Measurements from ENCODE around the gene BCAR1. TPM values are rescaled to one million over a fixed set of nuclear protein-coding genes. Genes with fewer than 3 reads are reported as not detected.
"Not testable (repeated sequence)": the region's sequence is repeated elsewhere in the genome, so short reads cannot be mapped to it uniquely, and the experiment has no call there.

BCAR1 gene
- total RNA-seq, 1 donor from 2014 or later = 39.5 TPM

DNA sequence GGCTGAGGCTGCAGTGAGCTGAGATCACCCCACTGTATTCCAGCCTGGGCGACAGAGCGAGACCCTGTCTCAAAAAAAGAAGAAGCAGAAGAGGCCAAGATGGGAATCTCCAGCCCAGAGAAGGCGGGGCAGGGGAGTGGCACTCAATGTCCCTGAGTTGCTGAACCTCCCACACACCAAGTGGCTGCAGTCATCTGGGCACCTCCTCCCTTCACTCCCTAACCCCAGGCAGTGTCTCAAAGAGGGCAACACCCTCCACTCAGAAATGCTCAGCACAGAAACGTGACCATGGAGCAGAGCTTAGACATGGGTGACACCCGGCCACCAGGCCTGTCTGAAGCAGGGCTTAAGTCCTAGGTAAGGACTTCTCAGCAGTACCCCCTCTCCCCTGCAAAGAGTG, 36.3 kb upstream of the BCAR1 start:
- Histone ChIP-seq H3K36me3 (peaks cover 0 to 3% of the 10 kb centered on the region in 2 donors), H3K9me3 (no peaks in the 10 kb centered on the region), H3K4me1 (peaks cover 17% of the 10 kb centered on the region), H3K27me3 (no peaks in the 10 kb centered on the region), H3K4me3 (no peak overlapping the region), H3K27ac (no peak overlapping the region)
- no peak for DNase-seq (ENCODE audit: extremely low spot score in 2 of 2)
- intact Hi-C loops (cut with DNase I) = no loop called here
- TF ChIP-seq POLR2A (IDR thresholded peaks at IDR 0.05) = no peak
- no peak for TF ChIP-seq POLR2AphosphoS5 (IDR thresholded peaks at IDR 0.05; ENCODE audit: insufficient read depth in 1 of 2, low read depth in 1 of 2)
- TF ChIP-seq, protein P1, sequence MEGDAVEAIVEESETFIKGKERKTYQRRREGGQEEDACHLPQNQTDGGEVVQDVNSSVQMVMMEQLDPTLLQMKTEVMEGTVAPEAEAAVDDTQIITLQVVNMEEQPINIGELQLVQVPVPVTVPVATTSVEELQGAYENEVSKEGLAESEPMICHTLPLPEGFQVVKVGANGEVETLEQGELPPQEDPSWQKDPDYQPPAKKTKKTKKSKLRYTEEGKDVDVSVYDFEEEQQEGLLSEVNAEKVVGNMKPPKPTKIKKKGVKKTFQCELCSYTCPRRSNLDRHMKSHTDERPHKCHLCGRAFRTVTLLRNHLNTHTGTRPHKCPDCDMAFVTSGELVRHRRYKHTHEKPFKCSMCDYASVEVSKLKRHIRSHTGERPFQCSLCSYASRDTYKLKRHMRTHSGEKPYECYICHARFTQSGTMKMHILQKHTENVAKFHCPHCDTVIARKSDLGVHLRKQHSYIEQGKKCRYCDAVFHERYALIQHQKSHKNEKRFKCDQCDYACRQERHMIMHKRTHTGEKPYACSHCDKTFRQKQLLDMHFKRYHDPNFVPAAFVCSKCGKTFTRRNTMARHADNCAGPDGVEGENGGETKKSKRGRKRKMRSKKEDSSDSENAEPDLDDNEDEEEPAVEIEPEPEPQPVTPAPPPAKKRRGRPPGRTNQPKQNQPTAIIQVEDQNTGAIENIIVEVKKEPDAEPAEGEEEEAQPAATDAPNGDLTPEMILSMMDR (IDR thresholded peaks at IDR 0.05) = no peak

DNA sequence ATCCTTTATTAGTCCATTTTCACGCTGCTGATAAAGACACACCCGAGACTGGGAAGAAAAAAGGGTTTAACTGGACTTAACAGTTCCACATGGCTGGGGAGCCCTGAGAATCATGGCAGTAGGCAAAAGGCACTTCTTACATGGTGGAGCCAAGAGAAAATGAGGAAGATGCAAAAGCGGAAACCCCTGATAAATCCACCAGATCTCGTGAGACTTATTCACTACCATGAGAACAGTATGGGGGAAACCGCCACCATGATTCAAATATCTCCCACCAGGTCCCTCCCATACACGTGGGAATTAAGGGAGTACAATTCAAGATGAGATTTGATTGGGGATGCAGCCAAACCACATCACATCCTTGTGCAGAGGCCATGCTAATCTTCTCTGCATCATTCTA, 35.0 kb upstream of the BCAR1 start:
- Histone ChIP-seq H3K9me3 (no peaks in the 10 kb centered on the region), H3K27me3 (no peaks in the 10 kb centered on the region), H3K4me3 (no peak overlapping the region), H3K36me3 (no peaks in the 10 kb centered on the region), H3K4me1 (peaks cover 24% of the 10 kb centered on the region), H3K27ac (no peak overlapping the region)
- DNase-seq (ENCODE audit: extremely low spot score in 2 of 2) = no peak
- no peak for TF ChIP-seq POLR2A (IDR thresholded peaks at IDR 0.05)
- no peak for TF ChIP-seq POLR2AphosphoS5 (IDR thresholded peaks at IDR 0.05; ENCODE audit: insufficient read depth in 1 of 2, low read depth in 1 of 2)
- TF ChIP-seq, protein P1 (IDR thresholded peaks at IDR 0.05) = no peak
- intact Hi-C loops (cut with DNase I) = no loop called here

DNA sequence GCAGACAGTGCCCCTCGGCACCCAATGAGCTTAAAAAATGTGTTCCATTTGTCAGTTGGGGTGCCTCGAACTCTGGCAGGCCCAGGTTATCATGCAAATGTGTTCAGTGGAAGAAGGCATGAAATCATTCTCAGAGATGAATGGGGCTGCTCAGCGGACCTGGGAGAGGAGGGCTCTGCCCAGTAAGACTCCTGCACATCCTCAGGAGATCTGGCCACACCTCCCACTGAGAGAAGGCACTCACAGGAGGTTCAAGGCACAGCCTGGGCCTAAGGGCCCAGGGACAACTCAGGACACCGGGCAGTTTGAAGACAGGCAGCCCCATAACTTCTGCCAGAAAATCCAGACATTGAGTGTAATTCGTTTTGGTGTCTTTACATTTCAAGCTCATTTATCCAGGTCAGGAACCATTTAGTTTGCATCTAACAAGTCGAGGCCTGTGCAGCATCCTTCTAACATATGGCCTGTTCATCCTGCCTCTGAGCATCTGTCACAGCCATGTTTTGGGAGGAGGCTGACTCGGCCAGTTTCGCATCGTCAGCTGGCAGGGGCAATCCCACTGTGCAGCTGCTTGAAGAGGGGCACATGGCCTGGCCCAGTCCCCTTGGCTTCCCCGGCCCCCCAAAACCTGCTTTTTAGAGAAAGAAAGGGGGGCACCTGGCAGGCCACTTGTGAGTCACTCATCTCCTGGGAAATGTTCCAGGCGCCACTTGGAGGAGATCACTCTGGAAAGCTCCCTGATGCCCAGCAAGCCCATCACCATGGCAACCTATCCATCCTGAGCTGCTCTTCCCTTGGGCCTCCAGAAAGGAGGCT, 31.2 kb upstream of the BCAR1 start:
- Histone ChIP-seq H3K27me3 (no peaks in the 10 kb centered on the region), H3K4me3 (no peak overlapping the region), H3K9me3 (no peaks in the 10 kb centered on the region), H3K36me3 (no peaks in the 10 kb centered on the region), H3K4me1 (peaks cover 13% of the 10 kb centered on the region), H3K27ac (no peak overlapping the region)
- TF ChIP-seq, protein P1 (IDR thresholded peaks at IDR 0.05) = no peak
- no peak for TF ChIP-seq POLR2A (IDR thresholded peaks at IDR 0.05)
- TF ChIP-seq POLR2AphosphoS5 (IDR thresholded peaks at IDR 0.05; ENCODE audit: insufficient read depth in 1 of 2, low read depth in 1 of 2) = no peak
- intact Hi-C loops (cut with DNase I) = no loop called here
- no peak for DNase-seq (ENCODE audit: extremely low spot score in 2 of 2)

DNA sequence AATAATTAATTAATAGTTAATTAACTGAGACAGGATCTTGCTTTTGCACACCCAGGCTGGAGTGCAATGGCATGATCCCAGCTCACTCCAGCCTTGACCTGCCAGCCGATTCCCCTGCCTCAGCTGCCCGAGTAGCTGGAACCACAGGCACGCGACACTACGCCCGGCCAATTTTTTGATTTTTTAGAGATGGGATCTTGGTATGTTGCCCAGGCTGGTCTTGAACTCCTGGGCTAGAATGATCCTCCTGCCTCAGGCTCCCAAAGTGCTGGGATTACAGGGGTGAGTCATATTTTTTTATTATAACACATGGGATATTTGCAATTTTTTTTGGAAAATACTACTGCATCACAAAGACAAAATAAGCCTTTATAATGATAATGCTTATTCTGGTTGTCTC, 30.4 kb upstream of the BCAR1 start:
- H3K27ac ChIP-seq = no peak overlapping the region
- intact Hi-C loops (cut with DNase I) = no loop called here
- no peaks in the 10 kb centered on the region for H3K9me3 ChIP-seq
- H3K36me3 ChIP-seq = no peaks in the 10 kb centered on the region
- TF ChIP-seq POLR2AphosphoS5 (IDR thresholded peaks at IDR 0.05; ENCODE audit: insufficient read depth in 1 of 2, low read depth in 1 of 2) (no peak), POLR2A (IDR thresholded peaks at IDR 0.05) (no peak)
- TF ChIP-seq, protein P1 (IDR thresholded peaks at IDR 0.05) = no peak
- H3K4me1 ChIP-seq = peaks cover 6% of the 10 kb centered on the region
- H3K27me3 ChIP-seq = no peaks in the 10 kb centered on the region
- DNase-seq (ENCODE audit: extremely low spot score in 2 of 2) = no peak
- no peak overlapping the region for H3K4me3 ChIP-seq

DNA sequence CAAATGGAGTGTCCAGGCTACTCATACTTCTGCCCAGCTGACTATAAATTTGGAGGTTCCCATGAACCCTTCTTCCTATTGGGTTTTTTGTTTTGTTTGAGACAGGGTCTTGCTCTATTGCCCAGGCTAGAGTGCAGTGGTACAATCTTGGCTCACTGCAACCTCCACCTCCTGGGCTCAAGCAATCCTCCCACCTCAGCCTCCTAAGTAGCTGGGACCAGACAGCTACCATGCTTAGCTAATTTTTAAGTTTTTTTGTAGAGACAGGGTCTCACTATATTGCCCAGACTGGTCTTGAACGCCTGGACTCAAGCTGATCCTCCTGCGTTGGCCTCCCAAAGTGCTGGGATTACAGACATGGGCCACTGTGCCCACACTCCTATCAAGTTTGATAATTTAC, 29.6 kb upstream of the BCAR1 start:
- H3K36me3 ChIP-seq; H3K4me3 ChIP-seq; H3K9me3 ChIP-seq; H3K27me3 ChIP-seq; H3K27ac ChIP-seq; H3K4me1 ChIP-seq; intact Hi-C loops (cut with DNase I); DNase-seq (ENCODE audit: extremely low spot score in 2 of 2): not testable (repeated sequence)
